OCI-LY1 (cell line): ENCODE results near the gene CSNK2A3.

Experiments used
- CTCF ChIP-seq: fragments of 200-600 bp; sonication (generic), shearing (Covaris generic); IDR thresholded peaks from 2 replicates; pipeline ENCODE4 v1.5.1; 2017; ENCODE audit warnings: mild to moderate bottlenecking, antibody characterized with exemption, low read length, moderate library complexity, mixed read lengths
- EZH2 ChIP-seq: fragments of 200-600 bp; sonication (generic), shearing (Covaris generic); IDR thresholded peaks from 2 replicates; pipeline ENCODE4 v1.8.0; 2017; ENCODE audit warnings: borderline replicate concordance, mixed run types, mild to moderate bottlenecking, antibody characterized with exemption, low read length, moderate library complexity, mixed read lengths

DNA sequence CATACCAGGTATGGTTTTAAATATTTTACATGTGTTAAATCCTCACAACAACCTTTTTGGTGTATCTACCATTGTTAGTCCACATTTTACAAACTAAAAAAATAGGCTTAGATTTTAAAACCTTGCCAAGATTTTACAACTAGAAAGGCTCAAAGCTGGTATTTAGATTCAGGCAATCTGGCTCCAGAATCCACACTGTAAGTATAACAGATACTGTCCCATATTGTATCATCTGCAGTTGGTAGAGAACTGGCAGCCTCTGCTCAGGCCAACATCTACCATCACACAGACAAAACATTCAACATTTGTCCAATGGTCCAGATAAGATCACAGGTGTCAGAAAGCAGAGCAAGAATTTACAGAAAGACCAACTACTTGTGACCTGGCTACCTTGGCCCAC lies 30.9 kb downstream of the CSNK2A3 start:
- no peak for TF ChIP-seq CTCF
- TF ChIP-seq EZH2: no peak
